HG03469 (cell line): ENCODE measurements around the gene MPST.

Source experiments
- ATAC-seq: cut with Tn5 transposase; IDR thresholded peaks from one replicate; pipeline ENCODE4 v1.9.1; 2021; ENCODE audit warnings: mild to moderate bottlenecking, moderate library complexity, moderate number of reproducible peaks; ENCODE audit not compliant: unreplicated experiment

MPST gene

DNA sequence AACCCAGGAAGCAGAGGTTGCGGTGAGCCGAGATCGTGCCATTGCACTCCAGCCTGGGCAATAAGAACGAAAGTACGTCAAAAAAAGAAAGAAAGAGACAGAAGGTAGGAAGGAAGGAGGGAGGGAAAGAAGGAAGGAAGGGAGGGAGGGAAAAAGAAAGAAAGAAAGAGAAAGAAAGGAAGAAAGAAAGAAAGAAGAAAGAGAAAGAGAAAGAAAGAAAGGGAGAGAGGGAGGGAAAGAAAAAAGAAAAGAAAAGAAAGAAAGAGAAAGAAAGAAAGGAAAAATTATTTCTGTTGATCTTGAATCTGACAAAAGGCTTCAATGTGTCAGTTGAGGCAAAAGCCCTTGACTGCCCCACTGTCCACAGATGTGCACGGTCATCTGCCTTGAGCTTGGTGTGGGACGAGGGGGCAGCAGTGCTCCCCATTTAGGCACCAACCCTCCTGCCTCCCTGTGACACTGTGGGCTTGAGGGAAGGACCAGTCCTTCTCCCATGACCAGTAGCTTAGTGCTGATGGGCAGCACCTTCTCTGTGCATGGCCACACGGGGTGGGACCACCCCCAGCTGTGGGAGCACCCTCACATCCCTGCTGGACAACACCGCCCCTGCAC is 56.4 kb downstream of the MPST start:
- ATAC-seq = no peak

DNA sequence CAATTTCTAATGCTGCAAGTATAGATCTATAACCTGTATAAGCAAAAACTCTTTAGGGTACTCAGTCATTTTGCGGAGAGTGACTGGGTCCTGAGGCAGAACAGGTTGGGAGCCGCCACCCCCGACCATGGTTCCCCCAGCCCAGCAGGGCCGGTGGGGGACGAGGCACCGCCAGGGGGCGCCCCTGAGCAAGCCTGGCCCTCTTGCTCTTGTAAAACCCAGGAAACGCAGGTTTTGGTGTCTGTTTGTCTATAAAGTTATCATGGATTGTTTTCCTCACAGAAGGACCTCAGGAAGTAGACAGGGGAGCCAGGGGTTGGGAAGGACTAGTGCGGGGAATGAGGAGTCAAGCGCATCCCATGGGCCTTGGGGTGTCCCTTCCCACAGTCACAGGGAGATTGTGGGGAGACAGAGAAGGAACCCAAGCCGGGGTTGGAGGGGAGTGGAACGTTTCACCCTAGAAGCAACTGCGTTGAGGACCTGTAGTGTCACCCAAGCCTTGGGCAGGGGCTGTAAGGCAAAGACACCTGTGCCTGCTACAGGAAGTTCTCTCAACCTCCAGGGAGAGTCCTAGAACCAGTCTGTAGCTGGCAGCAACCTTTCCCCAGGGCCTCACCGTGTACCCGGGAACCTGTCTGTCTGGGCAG is 58.4 kb downstream of the MPST start:
- ATAC-seq = no peak

DNA sequence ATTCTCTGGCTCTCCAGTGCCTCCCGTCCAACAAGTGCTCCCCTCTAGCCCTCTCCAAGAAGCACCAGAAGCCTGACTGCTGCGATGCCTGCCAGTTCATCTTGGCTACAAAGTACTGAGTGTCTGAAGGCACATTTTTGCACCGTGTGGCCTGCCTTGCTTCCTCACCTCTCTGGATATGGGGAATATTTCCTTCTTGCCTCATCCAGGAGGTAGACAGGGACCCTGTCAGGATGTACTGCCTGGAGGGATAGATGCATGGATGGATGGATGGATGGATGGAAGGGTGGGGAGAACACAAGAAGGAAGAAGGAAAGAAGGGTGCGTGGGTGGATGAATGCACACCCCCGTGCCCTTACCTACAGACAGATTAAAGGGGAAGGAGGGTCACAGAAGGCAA is 59.6 kb downstream of the MPST start:
- no peak for ATAC-seq
